HEK293 (cell line): Measurements from ENCODE around the gene PKLR.

Experiments used
- CTCF ChIA-PET: fragments of 350-600 bp; formaldehyde crosslinking; extraction: SDS; loops from one replicate; lab custom pipeline; 2021; ENCODE audit warnings: antibody characterized with exemption; lab: Yijun Ruan, JAX
- POLR2A ChIA-PET: fragments of 300-600 bp; formaldehyde crosslinking; extraction: SDS; loops from one replicate; lab custom pipeline; 2020; ENCODE audit warnings: antibody characterized with exemption, inconsistent platforms; lab: Yijun Ruan, JAX
- H3K27ac ChIP-seq: fragments of 200-500 bp; sonication (Bioruptor generic); 2 replicates; pipeline ENCODE4 v1.5.1; 2014; ENCODE audit warnings: low read depth, low read length, control low read depth, inconsistent platforms; ENCODE audit errors: extremely low read depth
- H3K36me3 ChIP-seq, 2 experiments: fragments of 200-500 bp in 1 of 2; sonication (Bioruptor generic) in 1 of 2; 1 replicate in 1 of 2; 2 replicates in 1 of 2; pipeline ENCODE4 v1.5.1; 2014 to 2017; ENCODE audit warnings: inconsistent platforms in 2 of 2, low read length in 2 of 2; ENCODE audit not compliant: control insufficient read depth in 2 of 2, insufficient read depth in 1 of 2
- H3K4me1 ChIP-seq: fragments of 200-500 bp; sonication (Bioruptor generic); 2 replicates; pipeline ENCODE4 v1.5.1; 2014; ENCODE audit warnings: mild to moderate bottlenecking, low read length, inconsistent platforms; ENCODE audit not compliant: control insufficient read depth, insufficient read depth
- H3K4me3 ChIP-seq: 2 replicates; pipeline ENCODE4 v1.5.1; 2011; ENCODE audit warnings: low read depth, mild to moderate bottlenecking, control low read depth, low read length, moderate library complexity
- H3K9me3 ChIP-seq: fragments of 200-500 bp; sonication (Bioruptor generic); 2 replicates; pipeline ENCODE4 v1.5.1; 2014; ENCODE audit warnings: low read depth, low read length, inconsistent platforms; ENCODE audit not compliant: control insufficient read depth, insufficient read depth
- IKZF3 ChIP-seq: fragments of 450-650 bp; IDR thresholded peaks from 2 replicates; pipeline ENCODE4 v1.5.0; 2018; ENCODE audit warnings: missing biosample characterization, mild to moderate bottlenecking, missing genetic modification characterization, moderate library complexity
- KLF16 ChIP-seq: fragments of 450-650 bp; formaldehyde crosslinking; IDR thresholded peaks from 2 replicates; pipeline ENCODE4 v1.5.1; 2017; ENCODE audit warnings: missing biosample characterization, missing genetic modification characterization
- KLF17 ChIP-seq: fragments of 450-650 bp; formaldehyde crosslinking; IDR thresholded peaks from 2 replicates; pipeline ENCODE4 v1.5.1; 2016; ENCODE audit warnings: missing biosample characterization, missing genetic modification characterization
- PRDM1 ChIP-seq: fragments of 450-650 bp; formaldehyde crosslinking; IDR thresholded peaks from 2 replicates; pipeline ENCODE4; 2016; ENCODE audit warnings: missing biosample characterization, missing genetic modification characterization
- SP3 ChIP-seq: fragments of 450-650 bp; formaldehyde crosslinking; IDR thresholded peaks from 2 replicates; pipeline ENCODE4 v1.5.1; 2016; ENCODE audit warnings: missing biosample characterization, missing genetic modification characterization
- TSHZ1 ChIP-seq: fragments of 450-650 bp; formaldehyde crosslinking; IDR thresholded peaks from 2 replicates; pipeline ENCODE4 v1.5.1; 2016; ENCODE audit warnings: missing biosample characterization, missing genetic modification characterization, borderline replicate concordance
- YY1 ChIP-seq: fragments of 450-650 bp; formaldehyde crosslinking; IDR thresholded peaks from 2 replicates; pipeline ENCODE4 v1.5.1; 2018; ENCODE audit warnings: missing biosample characterization, missing genetic modification characterization
- ZBTB11 ChIP-seq: fragments of 450-650 bp; formaldehyde crosslinking; conservative IDR thresholded peaks from 2 replicates; pipeline ENCODE4 v1.5.1; 2016; ENCODE audit warnings: low read depth, missing biosample characterization, missing genetic modification characterization
- ZFP69B ChIP-seq: fragments of 450-650 bp; formaldehyde crosslinking; IDR thresholded peaks from 2 replicates; pipeline ENCODE4 v1.5.1; 2016; ENCODE audit warnings: missing biosample characterization, missing genetic modification characterization
- ZNF121 ChIP-seq: fragments of 450-650 bp; formaldehyde crosslinking; IDR thresholded peaks from 2 replicates; pipeline ENCODE4 v1.5.1; 2016; ENCODE audit warnings: missing biosample characterization, missing genetic modification characterization
- ZNF138 ChIP-seq: fragments of 450-650 bp; formaldehyde crosslinking; IDR thresholded peaks from 2 replicates; pipeline ENCODE4 v1.5.1; 2016; ENCODE audit warnings: missing biosample characterization, missing genetic modification characterization, borderline replicate concordance
- ZNF146 ChIP-seq: fragments of 450-650 bp; formaldehyde crosslinking; IDR thresholded peaks from 2 replicates; pipeline ENCODE4 v1.5.1; 2016; ENCODE audit warnings: missing biosample characterization, missing genetic modification characterization
- ZNF155 ChIP-seq: fragments of 450-650 bp; formaldehyde crosslinking; IDR thresholded peaks from 2 replicates; pipeline ENCODE4 v1.5.1; 2016; ENCODE audit warnings: missing biosample characterization, missing genetic modification characterization
- ZNF157 ChIP-seq: fragments of 450-650 bp; formaldehyde crosslinking; IDR thresholded peaks from 2 replicates; pipeline ENCODE4 v1.5.1; 2016; ENCODE audit warnings: missing biosample characterization, missing genetic modification characterization
- ZNF211 ChIP-seq: fragments of 450-650 bp; formaldehyde crosslinking; IDR thresholded peaks from 2 replicates; pipeline ENCODE4 v1.5.1; 2016; ENCODE audit warnings: low read depth, missing biosample characterization, missing genetic modification characterization
- ZNF324 ChIP-seq: fragments of 450-650 bp; formaldehyde crosslinking; IDR thresholded peaks from 2 replicates; pipeline ENCODE4 v1.5.1; 2016; ENCODE audit warnings: missing biosample characterization, missing genetic modification characterization
- ZNF341 ChIP-seq: fragments of 450-650 bp; formaldehyde crosslinking; IDR thresholded peaks from 2 replicates; pipeline ENCODE4; 2016; ENCODE audit warnings: low read depth, missing biosample characterization, missing genetic modification characterization
- ZNF391 ChIP-seq: fragments of 450-650 bp; formaldehyde crosslinking; IDR thresholded peaks from 2 replicates; pipeline ENCODE4 v1.5.1; 2016; ENCODE audit warnings: low read depth, missing biosample characterization, missing genetic modification characterization, borderline replicate concordance
- ZNF561 ChIP-seq: fragments of 450-650 bp; IDR thresholded peaks from 2 replicates; pipeline ENCODE4 v1.5.1; 2018; ENCODE audit warnings: missing biosample characterization, missing genetic modification characterization, borderline replicate concordance
- ZNF600 ChIP-seq: fragments of 450-650 bp; formaldehyde crosslinking; IDR thresholded peaks from 2 replicates; pipeline ENCODE4 v1.5.1; 2016; ENCODE audit warnings: missing biosample characterization, missing genetic modification characterization
- ZNF624 ChIP-seq: fragments of 450-650 bp; formaldehyde crosslinking; IDR thresholded peaks from 2 replicates; pipeline ENCODE4 v1.5.1; 2017; ENCODE audit warnings: missing biosample characterization, missing genetic modification characterization
- ZNF629 ChIP-seq: fragments of 450-650 bp; formaldehyde crosslinking; IDR thresholded peaks from 2 replicates; pipeline ENCODE4 v1.5.1; 2017; ENCODE audit warnings: missing biosample characterization, missing genetic modification characterization
- ZNF701 ChIP-seq: fragments of 450-650 bp; formaldehyde crosslinking; IDR thresholded peaks from 2 replicates; pipeline ENCODE4 v1.5.1; 2016; ENCODE audit warnings: missing biosample characterization, missing genetic modification characterization
- ZNF830 ChIP-seq: fragments of 450-650 bp; IDR thresholded peaks from 2 replicates; pipeline ENCODE4 v1.5.0; 2018; ENCODE audit warnings: missing biosample characterization, missing genetic modification characterization, low read depth, mild to moderate bottlenecking, moderate library complexity
- ZSCAN30 ChIP-seq: fragments of 450-650 bp; IDR thresholded peaks from 2 replicates; pipeline ENCODE4 v1.5.1; 2018; ENCODE audit warnings: missing biosample characterization, mild to moderate bottlenecking, missing genetic modification characterization, moderate library complexity
- ZSCAN4 ChIP-seq: fragments of 450-650 bp; formaldehyde crosslinking; IDR thresholded peaks from 2 replicates; pipeline ENCODE4 v1.5.1; 2017; ENCODE audit warnings: missing biosample characterization, missing genetic modification characterization

Gene PKLR

GRCh38 chr1:155268630-155269029 is 32.6 kb downstream of the PKLR start:
- CTCF ChIA-PET: interaction anchor here (1.5 kb wide), 1 partner anchor 18 kb away, joined by 5 read pairs; no protein-coding TSS in a partner anchor
- Histone ChIP-seq H3K4me1 (no peaks in the 10 kb centered on the region), H3K27ac (no peak overlapping the region), H3K9me3 (no peaks in the 10 kb centered on the region), H3K4me3 (no peak overlapping the region)
- no peak for TF ChIP-seq ZNF138
- no peak for TF ChIP-seq YY1 (tag by site-specific recombination)
- no peak for TF ChIP-seq ZNF341 (tag by site-specific recombination)
- TF ChIP-seq ZNF600 (tag by site-specific recombination): no peak
- TF ChIP-seq KLF16 (tag by site-specific recombination): no peak
- no peak for TF ChIP-seq ZSCAN4 (tag by site-specific recombination)
- no peak for TF ChIP-seq KLF17
- no peak for TF ChIP-seq ZNF391
- no peak for TF ChIP-seq ZNF121 (tag by site-specific recombination)
- no peak for TF ChIP-seq ZNF830
- no peak for TF ChIP-seq ZSCAN30 (tag by site-specific recombination)
- no peak for TF ChIP-seq ZNF624
- TF ChIP-seq PRDM1: no peak
- TF ChIP-seq ZNF561 (tag by site-specific recombination): no peak
- no peak for TF ChIP-seq ZNF701 (tag by site-specific recombination)
- TF ChIP-seq ZNF629: no peak
- TF ChIP-seq ZNF324: no peak
- TF ChIP-seq, all 188 proteins: peak for 0
- POLR2A ChIA-PET: interaction anchor here (0.7 kb wide), 1 partner anchor 8 kb away, joined by 3 read pairs; the partner anchor contains the start of gene HCN3
- H3K36me3 ChIP-seq: peaks cover 36 to 85% of the 10 kb centered on the region in 2 experiments

- no peaks in the 10 kb centered on the region for H3K9me3 ChIP-seq
- ChIA-PET POLR2A (interaction anchor here (0.6 to 1.0 kb wide), 2 partner anchors 16 to 41 kb away, joined by 3 read pairs; no protein-coding TSS in a partner anchor), CTCF (interaction anchor here (0.6 to 2.1 kb wide), 5 partner anchors 10 to 1790 kb away, joined by 3 to 20 read pairs (median 3); partner anchors contain the start of genes ENTREP3 and HCN3)
- H3K4me1 ChIP-seq: no peaks in the 10 kb centered on the region
- H3K4me3 ChIP-seq: no peak overlapping the region
- H3K36me3 ChIP-seq: peaks cover 36 to 94% of the 10 kb centered on the region in 2 experiments
- H3K27ac ChIP-seq: no peak overlapping the region
- TF ChIP-seq ZBTB11: no peak
- TF ChIP-seq ZNF211 (tag by site-specific recombination): no peak
- TF ChIP-seq TSHZ1 (tag by site-specific recombination): no peak
- no peak for TF ChIP-seq ZNF146 (tag by site-specific recombination)
- TF ChIP-seq ZFP69B (tag by site-specific recombination): no peak
- no peak for TF ChIP-seq SP3 (tag by site-specific recombination)
- no peak for TF ChIP-seq IKZF3 (tag by site-specific recombination)
- no peak for TF ChIP-seq ZNF155 (tag by site-specific recombination)
- TF ChIP-seq ZNF157: no peak
Observed at GRCh38 chr1:155267373-155267772, 33.9 kb downstream of the PKLR start.
